ENCODE results near the gene AOPEP. TPM values are rescaled to one million over a fixed set of nuclear protein-coding genes. Genes with fewer than 3 reads are reported as not detected.

Gene AOPEP
- total RNA-seq, 1 experiment from 2014 or later: 15.0 TPM

DNA sequence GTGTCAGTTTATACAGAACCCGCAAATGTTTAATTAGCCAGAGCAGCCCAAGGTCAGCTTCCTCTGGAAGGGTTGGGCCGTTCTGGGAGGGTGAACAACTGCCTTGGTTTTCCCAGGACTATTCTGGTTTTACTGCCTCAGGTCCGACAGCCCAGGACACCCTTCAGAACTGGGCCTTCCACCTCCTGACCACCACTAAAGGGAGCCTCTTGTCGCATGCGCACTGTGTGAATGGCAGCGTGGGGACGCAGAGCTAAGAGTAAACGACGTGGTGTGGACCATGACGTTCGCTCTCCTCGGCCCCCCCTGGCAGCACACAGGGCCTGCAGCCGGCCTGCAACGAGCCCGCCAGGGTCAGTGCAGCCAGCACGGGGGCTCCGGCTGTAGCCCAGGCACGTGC is 376.1 kb downstream of the AOPEP start:
- H3K36me3 Mint-ChIP-seq (ENCODE audit: insufficient read depth in 1 of 3, low read depth in 3 of 3): peaks cover 0 to 7% (median 2%) of the 10 kb centered on the region in 3 experiments; a peak in 5 of 7 replicates
- H3K4me3 Mint-ChIP-seq: no peak overlapping the region
- no peak overlapping the region for H2AFZ ChIP-seq (ENCODE audit: low read length)
- H4K5ac ChIP-seq (ENCODE audit: insufficient read length, low read depth, low read length): no peak overlapping the region
- H3K27me3 Mint-ChIP-seq (ENCODE audit: low read depth): no peaks in the 10 kb centered on the region
- no peak overlapping the region for H2BK15ac ChIP-seq (ENCODE audit: low read depth, low read length)
- no peak overlapping the region for H3K4ac ChIP-seq (ENCODE audit: low read depth, low read length)
- H3K4me1 Mint-ChIP-seq: peaks cover 9% of the 10 kb centered on the region in 2 experiments
- no peak overlapping the region for H3K14ac ChIP-seq (ENCODE audit: insufficient read depth, low read length)
- no peak overlapping the region for H3T11ph ChIP-seq (ENCODE audit: low read length)
- no peak overlapping the region for H3K27ac ChIP-seq (ENCODE audit: insufficient read length, low read depth, low read length)
- H3K9me3 ChIP-seq (ENCODE audit: control insufficient read depth, low read depth, low read length): no peaks in the 10 kb centered on the region
- H2BK20ac ChIP-seq (ENCODE audit: low read depth, low read length, poor library complexity, severe bottlenecking): no peak overlapping the region
- H3K79me2 ChIP-seq (ENCODE audit: insufficient read depth, low read length): no peaks in the 10 kb centered on the region
- no peak overlapping the region for H2BK12ac ChIP-seq (ENCODE audit: insufficient read length, low read depth, low read length)
- WGBS (ENCODE audit: extremely low coverage, insufficient read length, low lambda C conversion rate): no CpG with 5 or more reads among the region's 18 CpGs
- H3K23ac ChIP-seq (ENCODE audit: insufficient read length, low read depth, low read length): no peak overlapping the region
- no peak overlapping the region for H4K91ac ChIP-seq (ENCODE audit: insufficient read length, low read depth, low read length)
- no peak overlapping the region for H3K4me2 ChIP-seq (ENCODE audit: insufficient read depth, insufficient read length, low read length)
- no peak overlapping the region for H2AK5ac ChIP-seq (ENCODE audit: insufficient read length, low read length)
- H3K23me2 ChIP-seq (ENCODE audit: insufficient read length, low read depth, low read length, poor library complexity, severe bottlenecking): no peaks in the 10 kb centered on the region
- H3K18ac ChIP-seq (ENCODE audit: insufficient read length, low read depth, low read length): no peak overlapping the region
- no peaks in the 10 kb centered on the region for H3K4me1 ChIP-seq (ENCODE audit: insufficient read depth, low read length)
- H2BK120ac ChIP-seq (ENCODE audit: low read depth, low read length, poor library complexity, severe bottlenecking): no peak overlapping the region
- H3K56ac ChIP-seq (ENCODE audit: insufficient read length, low read depth, low read length): no peak overlapping the region
- H3K27ac Mint-ChIP-seq: no peak overlapping the region
- no peak overlapping the region for H4K8ac ChIP-seq (replicated peaks; ENCODE audit: insufficient read length, low read depth, low read length)
- H3K27me3 ChIP-seq (ENCODE audit: insufficient read depth, low read length): no peaks in the 10 kb centered on the region
- H3K79me1 ChIP-seq (ENCODE audit: insufficient read depth, low read depth, low read length, poor library complexity, severe bottlenecking): no peaks in the 10 kb centered on the region
- H2BK5ac ChIP-seq (ENCODE audit: insufficient read length, low read length): no peak overlapping the region
- DNase-seq: no peak
- no peaks in the 10 kb centered on the region for H3K9me3 Mint-ChIP-seq
- H3K9ac ChIP-seq (ENCODE audit: extremely low read depth, insufficient read length, low read length): no peak overlapping the region
- H4K20me1 ChIP-seq (ENCODE audit: control insufficient read depth, insufficient read depth, insufficient read length): no peaks in the 10 kb centered on the region
- TF ChIP-seq, protein P1, sequence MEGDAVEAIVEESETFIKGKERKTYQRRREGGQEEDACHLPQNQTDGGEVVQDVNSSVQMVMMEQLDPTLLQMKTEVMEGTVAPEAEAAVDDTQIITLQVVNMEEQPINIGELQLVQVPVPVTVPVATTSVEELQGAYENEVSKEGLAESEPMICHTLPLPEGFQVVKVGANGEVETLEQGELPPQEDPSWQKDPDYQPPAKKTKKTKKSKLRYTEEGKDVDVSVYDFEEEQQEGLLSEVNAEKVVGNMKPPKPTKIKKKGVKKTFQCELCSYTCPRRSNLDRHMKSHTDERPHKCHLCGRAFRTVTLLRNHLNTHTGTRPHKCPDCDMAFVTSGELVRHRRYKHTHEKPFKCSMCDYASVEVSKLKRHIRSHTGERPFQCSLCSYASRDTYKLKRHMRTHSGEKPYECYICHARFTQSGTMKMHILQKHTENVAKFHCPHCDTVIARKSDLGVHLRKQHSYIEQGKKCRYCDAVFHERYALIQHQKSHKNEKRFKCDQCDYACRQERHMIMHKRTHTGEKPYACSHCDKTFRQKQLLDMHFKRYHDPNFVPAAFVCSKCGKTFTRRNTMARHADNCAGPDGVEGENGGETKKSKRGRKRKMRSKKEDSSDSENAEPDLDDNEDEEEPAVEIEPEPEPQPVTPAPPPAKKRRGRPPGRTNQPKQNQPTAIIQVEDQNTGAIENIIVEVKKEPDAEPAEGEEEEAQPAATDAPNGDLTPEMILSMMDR (conservative IDR thresholded peaks at IDR 0.05): no peak
